ENCODE results near the gene KRT71.

DNA sequence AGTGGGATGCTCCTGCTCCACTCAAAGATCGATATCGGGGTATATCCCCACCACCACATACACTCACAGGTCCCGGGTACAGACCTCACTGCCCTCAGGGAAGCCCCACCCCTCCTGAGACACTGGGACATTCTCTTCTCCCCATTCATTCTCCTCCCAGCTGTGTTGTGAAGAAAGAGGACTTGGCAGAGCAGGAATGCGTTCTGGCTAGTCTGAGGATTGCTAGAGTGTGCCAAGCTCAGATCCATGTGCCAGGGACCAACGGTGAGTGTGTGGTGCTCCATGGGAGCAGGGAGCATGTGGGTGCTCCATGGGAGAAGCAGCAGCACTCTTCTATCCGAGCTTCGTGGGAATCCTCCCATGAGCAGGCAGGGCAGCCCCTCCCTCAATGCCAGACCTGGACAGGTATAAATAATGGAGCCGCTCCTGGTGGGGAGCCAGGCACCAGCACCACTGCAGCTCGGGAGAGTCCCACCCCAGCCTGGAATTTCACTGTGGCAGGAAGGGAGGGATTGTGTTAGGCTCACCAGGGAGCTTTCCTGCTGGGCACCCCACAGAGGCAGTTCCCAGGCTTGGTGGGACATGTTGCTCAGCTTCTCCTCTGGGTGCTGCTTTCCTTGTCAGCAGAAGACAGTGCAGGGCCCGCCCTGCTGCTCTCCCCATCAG, 30.5 kb downstream of the KRT71 start:
- TF ChIP-seq, protein P1, sequence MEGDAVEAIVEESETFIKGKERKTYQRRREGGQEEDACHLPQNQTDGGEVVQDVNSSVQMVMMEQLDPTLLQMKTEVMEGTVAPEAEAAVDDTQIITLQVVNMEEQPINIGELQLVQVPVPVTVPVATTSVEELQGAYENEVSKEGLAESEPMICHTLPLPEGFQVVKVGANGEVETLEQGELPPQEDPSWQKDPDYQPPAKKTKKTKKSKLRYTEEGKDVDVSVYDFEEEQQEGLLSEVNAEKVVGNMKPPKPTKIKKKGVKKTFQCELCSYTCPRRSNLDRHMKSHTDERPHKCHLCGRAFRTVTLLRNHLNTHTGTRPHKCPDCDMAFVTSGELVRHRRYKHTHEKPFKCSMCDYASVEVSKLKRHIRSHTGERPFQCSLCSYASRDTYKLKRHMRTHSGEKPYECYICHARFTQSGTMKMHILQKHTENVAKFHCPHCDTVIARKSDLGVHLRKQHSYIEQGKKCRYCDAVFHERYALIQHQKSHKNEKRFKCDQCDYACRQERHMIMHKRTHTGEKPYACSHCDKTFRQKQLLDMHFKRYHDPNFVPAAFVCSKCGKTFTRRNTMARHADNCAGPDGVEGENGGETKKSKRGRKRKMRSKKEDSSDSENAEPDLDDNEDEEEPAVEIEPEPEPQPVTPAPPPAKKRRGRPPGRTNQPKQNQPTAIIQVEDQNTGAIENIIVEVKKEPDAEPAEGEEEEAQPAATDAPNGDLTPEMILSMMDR (IDR thresholded peaks at IDR 0.05; ENCODE audit: low read length): no peak
- TF ChIP-seq EZH2phosphoT487 (IDR thresholded peaks at IDR 0.05; ENCODE audit: low read length) (no peak), EZH2 (optimal IDR thresholded peaks at IDR 0.05; ENCODE audit: low read depth, low read length) (no peak)
